COLO668 (cell line): ENCODE results near the gene CACYBP.

Source experiments
- DNase-seq: peaks from one replicate; lab custom pipeline; 2025; ENCODE audit not compliant: unreplicated experiment; lab: John Stamatoyannopoulos, UW

CACYBP gene

DNA sequence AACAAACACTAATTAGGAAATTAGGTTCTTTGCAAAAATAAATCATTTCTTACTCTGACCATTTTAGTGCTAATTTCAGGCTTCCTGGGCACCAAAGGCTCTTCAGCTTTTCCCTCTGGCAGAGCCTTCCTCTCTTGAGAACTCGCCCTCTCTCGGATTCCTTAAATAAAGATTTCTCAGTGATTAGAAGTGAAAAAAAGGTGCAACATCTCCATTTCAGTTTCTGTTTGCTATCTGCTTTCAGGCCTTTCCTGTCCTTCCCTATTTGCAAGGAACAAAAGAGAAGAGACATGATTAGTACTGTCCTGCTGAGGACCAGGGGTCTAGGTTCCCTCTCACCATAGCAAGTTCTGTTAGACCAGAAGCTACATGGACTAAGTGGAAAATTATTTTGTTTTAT lies 27.8 kb upstream of the CACYBP start:
- DNase-seq, result no peak

DNA sequence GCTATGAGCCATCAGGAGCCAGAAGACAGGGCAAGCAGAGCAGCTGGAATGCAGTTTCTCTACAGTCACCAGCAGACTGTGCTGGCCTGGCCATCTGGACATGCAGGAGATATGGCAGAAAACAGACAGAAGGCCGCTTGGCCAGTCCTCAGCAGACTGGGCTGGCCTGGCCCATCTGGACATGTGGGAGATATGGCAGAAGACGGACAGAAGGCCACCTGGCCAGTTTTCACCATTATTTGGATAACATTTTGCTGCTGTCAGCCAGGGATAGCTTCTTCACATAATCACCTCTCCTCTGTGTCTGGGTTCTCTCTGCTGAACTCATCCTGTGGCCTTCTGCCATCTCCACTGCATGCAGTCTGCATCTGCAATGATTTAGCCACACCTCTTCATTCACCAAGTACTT lies 25.0 kb upstream of the CACYBP start:
- DNase-seq, result no peak

DNA sequence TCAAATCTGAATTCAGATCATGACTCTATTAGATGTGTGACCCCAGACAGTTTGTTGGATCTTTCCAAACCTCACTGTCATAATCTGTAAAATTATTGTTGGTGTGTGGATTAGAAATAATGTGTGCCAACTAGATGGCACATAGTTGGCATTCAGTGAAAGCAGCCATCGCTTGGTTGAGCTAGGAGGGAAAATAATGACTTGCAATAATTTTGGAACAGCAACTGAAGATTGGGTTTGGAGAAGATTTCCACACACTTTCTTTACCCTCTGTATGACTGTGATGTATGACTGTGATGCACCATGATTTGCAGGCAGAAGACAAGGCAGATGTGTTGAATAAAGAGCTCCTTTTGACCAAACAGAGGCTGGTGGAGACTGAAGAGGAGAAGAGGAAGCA lies 24.0 kb upstream of the CACYBP start:
- DNase-seq, result no peak

DNA sequence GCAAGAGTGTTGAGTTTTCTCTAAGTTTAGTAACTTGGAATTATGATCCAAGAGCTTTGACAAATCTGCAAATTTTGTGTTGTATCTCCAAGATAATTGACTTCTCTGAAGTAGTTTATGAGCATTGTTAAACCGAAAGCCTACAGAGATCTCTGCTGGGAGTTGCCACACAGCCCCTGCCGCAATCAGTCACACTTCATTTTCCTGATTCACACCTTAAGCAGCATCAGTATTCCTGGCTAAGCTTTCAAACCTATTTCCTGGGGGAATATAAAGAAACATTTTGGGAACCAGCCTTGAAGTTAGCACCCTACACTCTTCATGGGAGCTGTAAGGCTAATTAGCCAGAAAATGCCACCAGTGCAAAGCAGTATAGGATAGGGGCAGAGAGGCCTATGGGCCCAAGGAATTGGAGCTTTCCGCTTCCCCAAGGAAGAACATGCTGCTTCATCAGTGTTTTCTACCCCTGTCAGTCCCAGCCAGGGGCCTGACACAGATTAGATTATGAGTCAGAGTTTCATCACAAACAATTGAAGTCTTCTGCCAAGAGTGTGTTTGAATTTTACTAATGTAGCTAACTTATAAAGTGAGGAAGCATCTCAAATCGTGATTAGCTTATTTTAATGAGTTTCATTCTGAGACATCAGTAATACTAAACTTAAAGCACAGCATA lies 23.2 kb upstream of the CACYBP start:
- DNase-seq, result no peak

DNA sequence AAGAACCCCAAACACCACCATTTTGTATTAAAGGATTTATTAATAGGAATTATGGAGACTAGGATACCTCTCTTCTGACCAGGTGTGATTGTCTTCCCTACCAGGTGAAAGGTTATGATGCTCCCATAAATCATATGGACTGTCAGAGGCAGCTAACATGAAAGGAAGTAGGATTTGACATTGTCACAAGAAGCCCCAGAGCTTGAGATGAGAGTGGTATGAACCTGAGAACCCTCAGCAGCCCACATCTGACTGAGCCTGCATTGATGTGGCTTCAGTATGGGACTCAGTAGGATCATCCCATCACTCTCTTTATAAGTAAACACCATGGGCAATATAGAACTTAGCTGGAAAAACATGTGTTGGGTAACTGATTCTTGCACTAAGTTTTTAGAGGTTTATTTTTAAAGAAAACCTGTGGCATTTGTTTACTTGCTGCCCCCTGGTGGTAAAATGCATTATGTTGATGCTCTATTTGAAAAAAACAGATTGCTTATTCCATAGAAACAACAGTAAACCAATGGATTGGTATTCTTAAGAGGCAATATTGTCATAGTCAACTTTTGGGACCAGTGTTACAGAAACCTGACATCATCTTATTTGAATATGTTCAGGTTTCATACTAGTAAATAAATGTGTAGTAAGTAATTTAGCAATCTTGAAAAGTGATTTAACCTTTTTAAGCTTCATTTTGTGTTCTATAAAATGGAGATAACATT lies 16.6 kb upstream of the CACYBP start:
- no peak for DNase-seq

DNA sequence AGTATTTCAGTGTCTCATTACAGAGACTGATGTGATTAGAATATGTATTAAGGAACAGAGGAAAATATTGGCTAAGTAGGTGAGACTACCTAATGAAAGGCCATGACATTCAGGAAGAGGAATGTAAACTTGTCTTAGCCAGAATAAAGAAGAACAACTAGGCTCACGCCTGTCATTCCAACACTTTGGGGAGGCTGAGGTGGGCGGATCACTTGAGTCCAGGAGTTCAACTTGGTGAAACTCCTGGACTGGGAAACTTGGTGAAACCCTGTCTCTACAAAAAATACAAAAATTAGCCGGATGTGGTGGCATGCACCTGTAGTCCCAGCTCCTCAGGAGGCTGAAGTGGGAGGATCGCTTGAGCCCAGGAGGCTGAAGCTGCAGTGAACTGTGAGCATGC lies 14.8 kb upstream of the CACYBP start:
- no peak for DNase-seq

DNA sequence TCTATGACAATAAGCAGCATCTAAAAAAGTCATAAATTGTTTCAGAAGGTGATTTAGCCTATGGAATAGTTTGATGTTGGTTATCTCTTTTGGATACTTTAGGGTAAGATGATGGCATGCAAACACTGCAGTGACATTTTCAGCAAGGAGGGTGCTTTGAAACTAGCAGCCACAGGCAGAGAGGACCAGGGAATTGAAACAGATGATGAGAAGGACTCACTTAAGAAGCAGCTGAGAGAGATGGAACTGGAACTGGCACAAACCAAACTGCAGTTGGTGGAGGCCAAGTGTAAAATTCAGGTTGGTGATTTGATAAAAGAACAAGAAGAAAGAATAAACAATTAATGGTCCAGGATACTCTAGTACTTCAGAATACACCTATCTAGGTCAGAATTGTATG lies 11.2 kb upstream of the CACYBP start:
- DNase-seq, result no peak

DNA sequence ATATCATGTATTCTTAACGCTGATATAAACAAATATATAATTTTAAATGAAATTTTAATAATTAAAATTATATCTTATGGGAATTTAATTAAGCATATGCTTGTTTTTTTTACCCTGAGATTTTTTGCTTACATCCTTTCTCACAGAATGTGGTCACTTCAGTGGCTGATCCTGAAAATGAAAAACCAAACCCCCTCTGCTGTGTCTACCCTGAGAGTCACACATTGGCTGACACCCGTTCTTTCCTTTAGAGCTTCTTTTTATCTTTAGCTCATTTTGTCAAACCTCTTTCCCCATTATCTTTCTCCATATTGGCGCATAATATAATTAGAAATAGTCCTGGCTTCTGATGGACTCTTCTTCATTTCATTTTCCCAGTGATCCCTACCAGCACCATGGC lies 10.8 kb upstream of the CACYBP start:
- DNase-seq, result no peak

DNA sequence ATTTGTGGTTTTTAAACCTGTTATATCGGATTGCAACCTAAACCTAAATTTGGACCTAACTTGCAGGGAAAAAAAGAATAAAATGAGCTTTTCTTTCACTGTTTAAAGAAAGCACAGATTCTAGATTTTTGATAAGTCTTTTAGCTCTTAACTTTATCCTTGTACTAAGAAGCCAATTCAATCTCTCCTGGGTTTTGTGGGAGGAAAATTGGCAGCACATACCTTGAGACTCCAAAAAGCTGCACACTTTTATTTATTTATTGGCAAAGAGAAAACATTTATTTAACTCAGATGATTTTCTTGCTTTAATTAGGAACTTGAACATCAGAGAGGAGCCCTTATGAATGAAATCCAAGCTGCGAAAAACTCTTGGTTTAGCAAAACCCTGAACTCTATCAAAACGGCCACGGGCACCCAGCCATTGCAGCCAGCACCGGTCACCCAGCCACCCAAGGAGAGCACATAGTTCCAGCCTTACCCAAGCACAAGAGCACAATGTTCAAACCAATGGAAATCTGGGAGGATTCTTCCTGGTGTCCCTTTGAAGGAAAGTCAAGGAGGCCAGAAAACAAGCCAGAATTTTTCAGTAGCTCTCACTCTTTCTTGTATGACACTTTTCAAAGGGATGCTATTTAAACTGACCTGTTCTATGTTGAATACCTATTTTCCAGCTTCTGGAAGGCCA lies 10.1 kb upstream of the CACYBP start:
- no peak for DNase-seq

DNA sequence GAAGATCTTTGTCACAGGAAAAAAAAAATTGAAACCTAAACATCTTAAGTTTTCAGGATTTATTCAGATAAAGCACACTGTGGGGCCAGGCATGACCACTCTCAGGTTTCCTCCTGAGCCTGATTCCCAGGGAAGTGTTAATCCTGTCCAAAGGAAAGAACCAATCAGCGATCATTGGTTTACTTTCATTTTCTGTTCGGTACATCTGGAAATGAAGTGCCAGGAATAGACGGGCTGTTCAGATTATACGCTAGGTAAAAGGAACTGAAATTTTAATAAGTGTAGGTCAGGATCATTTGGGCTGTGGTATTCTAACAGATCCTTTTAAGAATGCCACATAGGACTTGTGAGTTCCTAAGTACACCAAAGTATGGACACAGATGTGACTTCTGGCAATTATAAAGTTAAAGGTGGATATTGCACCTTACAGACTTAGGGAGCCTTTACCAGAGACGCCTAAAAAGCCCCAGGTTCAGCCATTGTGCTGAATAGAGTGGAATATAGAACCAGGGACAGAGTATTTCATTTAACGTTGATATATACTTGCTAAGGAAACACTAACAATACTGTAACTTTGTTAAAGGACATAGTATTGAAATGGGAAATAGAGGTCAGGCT lies 9.3 kb upstream of the CACYBP start:
- peak; percentile 18 for DNase-seq

DNA sequence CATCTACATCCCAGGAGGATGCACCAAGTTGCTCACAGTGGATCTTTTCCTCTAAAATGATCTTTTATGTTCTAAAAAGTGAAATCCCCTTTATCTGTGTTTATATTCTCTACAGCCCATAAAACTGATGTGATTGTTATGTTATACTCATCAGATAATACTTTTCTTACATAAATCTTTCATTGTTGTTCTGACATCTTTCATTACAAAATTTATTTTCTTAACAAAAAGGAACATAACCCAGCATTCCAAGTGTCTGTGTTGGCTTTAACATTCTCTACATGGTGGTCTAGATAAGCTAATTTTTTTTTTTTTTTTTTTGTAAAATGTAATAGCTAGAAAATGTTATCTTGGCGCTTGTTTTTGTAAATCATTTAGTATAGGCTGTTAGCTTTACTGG lies 8.3 kb upstream of the CACYBP start:
- no peak for DNase-seq

DNA sequence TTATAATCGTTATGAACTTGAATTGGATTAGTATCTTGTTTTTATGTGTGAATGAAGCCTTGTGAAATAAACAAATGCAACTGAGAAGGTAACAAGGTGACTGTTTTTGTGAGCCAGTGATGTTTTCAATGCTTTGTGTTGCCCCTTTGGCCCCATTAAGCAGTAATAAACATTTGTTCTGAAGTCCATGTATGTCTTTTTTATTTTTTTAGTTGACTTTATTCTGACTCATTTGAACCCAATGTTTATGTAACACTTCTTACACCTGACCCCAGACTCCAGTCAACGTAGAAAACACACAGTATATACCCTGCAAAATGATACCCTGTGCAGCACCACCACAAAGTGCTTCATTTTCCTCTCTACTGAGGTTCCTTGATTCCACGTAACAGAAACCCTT lies 4.6 kb upstream of the CACYBP start:
- DNase-seq, result no peak

DNA sequence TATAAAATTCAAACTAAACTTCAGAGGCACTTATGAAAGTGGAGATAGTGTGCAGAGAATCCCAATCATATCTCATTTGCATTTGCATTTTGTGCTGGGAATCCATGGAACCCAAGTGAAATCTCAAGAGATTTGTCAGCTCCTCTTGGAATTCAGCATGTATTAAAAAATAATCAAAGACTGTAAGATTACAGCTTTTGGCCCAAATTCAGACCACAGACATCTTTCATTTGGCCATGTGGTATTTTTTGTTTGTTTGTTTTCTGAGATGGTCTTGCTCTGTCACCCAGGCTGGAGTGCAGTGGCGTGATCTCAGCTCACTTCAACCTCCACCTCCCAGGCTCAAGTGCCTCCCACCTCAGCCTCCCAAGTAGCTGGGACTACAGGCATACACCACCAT lies 3.8 kb upstream of the CACYBP start:
- DNase-seq, result no peak

DNA sequence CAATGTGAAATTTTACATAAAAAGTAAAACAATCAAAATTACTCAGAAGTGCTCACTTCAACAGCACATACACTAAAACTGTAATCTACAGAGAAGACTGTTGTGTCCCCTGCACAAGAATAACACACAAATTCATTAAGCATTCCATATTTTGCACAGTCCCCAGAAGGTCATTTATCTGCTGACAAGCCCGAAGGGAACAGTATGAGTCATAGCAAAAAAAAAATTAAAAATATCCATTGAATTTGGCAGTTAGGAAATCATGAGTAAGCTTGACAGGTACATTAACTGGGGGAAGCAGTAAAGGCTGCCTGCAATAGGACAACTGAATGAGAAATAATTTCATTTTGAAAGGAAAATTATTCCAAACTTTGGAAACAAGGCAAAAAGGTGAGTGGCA lies 3.3 kb upstream of the CACYBP start:
- no peak for DNase-seq

DNA sequence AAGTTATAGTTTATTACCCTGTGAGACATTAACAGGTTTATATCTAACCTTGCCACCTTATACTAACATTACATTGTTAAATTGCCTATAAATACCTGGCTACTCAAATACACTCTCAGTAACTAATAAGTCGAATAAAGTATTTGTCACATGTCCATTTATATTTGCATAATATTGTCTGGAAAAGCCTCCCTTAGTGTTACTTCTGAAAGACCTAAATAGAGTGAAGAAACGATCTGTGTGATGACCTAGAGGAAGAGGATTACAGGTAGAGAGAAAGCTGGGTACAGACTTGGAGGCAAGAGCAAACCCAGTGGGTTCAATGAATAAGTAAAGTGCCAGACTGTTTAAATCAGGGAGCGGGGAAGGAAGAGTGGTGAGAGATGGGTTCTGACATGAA lies 2.7 kb upstream of the CACYBP start:
- DNase-seq, result no peak

DNA sequence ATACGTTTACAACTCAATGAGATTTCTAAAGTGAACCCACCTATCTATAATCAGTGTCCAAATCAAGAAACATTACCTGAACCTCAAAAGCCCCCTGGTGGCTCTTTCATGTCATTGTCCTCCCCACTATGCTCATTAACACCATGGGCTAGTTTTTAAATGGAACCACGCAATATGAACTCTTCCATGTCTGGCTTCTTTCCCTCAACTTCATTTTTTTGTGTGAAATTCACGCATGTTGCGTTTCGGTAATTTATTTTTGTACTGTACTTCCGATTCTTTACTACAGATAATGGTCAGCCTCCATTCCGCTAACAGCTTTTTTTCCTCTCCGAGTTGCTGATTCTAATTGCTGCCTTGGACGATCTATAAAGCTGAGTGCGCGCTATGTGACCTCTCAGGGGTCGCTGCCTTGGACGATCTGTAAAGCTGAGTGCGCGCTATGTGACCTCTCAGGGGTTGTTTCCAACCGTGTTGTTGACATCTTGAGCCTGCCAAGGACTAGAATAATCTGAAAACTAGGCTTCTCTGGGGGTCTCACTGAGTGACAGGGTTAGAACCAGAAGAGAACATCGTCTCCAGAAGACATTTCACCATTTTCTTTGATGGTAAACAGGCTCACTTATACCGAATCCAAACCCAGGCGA lies 1.1 kb upstream of the CACYBP start:
- peak; percentile 61 for DNase-seq

DNA sequence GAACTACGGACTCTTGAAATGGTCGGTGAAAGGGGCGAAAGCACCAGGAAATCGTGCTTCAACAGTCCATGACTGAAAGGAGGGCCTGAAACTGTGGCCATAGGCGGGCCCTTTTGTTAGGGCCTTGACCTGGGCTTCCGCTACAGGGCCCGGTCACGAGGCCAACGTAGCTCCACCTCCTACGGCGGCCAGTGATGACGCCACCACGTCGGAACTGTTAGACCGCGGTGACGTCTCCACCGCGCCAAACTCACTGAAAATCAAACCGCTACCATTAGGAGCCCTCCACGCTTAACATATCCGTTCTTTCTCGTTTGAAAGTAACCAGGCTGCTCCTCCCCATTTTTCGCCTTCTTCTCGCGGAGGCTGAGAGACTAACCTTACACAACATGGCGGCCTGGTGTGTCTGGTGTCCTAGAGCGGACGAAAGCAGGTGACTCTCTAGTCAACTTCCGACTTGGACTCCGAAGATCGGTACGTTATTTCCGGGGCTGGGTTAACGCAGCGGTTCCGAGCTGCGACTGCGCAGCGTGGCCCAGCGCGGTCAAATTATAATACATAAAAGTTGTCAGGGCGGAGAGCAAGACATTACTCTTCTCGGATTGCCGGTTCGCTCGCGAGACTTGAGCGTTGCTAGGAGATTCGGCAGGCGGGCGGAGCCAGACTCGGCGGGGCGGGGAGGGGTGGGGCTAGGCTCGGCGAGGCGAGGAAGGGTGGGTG lies 371 bp upstream of the CACYBP start:
- DNase-seq, result peak; percentile 98

DNA sequence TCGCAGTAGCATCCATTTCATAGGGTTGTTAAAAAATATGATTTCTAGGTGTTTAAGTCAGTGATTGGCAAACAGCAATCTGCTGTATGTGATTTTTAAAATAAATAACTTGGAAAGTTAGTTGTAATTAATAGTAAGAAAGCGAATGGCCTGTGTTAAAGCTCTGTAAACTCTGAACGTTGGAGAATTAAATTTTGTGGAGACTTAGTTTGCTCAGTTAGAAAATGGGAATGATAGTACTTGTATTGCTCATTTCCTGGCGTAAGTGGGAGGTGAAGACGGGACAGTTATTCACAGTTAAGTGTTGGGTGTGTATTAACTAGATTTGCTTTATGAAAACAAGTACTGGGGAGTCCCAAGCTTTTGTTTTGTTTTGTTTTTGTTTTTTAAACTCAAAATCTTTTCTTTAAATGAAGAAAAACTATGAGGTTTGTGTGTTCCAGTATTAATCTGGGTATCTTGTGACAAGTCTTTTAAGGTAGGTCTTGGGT lies 995 bp downstream of the CACYBP start:
- no peak for DNase-seq

DNA sequence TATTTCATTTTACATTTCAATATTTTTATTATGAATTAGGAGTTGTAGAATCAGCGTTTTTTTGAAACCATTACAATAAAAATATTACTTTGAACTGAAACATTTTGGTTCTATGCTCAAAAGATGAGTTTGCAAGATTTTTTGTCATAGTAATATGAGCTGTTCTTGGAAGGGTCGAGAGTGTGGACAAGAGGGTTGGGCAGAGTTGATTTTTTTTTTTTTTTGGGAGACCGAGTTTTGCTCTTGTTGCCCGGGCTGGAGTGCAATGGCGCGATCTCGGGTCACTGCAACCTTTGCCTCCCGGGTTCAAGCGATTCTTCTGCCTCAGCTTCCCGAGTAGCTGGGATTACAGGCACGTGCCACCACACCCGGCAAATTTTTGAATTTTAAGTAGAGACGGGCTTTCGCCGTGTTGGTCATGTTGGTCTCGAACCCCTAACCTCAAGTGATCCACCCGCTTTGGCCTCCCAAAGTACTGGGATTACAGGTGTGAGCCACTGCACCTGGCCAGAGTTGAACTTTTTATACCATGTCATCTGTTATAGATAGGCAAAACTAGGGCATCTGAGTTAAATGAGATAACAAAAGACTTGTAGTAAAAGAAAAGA lies 3.3 kb downstream of the CACYBP start:
- no peak for DNase-seq

DNA sequence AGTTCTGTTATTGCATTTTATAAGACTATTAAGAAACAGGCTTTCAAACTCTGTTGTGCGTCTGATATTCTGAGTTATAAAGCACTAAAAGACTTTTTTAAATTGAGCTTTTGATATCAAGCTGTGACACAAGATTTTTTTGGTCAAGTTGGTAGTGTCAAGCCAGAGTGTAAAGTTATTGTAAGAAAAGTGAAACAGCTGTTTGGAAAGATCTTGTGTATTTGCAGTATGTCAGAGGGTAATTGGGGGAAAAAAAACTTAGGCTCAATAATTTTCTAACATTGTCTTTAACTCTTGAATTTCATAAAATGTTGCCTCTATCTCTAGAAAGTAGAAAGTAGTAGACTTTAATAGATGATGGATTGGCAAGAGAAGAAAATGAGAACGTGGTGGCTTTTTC lies 3.8 kb downstream of the CACYBP start:
- DNase-seq, result no peak
